ENCODE data around the gene GTF2A1L.

DNA sequence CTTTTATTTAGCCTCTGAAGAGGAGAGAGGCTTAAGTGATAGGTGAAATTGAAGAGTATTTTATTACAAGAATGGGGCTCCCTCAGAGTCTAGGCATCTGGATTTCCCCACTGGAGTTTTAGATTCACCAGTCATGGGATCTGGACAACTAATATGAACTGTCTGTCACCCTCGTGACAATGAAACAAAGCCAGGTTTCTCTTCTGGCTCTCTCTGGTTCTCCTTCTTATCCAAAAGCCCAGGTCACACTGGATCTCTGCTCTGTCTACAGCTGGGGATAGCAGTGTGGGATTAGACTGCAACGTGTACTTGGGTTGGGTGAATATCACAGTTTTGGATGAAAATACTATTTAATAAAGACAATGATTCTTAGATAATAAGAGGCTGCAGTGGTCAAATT, 106.6 kb downstream of the GTF2A1L start:
- TF ChIP-seq, protein P1, sequence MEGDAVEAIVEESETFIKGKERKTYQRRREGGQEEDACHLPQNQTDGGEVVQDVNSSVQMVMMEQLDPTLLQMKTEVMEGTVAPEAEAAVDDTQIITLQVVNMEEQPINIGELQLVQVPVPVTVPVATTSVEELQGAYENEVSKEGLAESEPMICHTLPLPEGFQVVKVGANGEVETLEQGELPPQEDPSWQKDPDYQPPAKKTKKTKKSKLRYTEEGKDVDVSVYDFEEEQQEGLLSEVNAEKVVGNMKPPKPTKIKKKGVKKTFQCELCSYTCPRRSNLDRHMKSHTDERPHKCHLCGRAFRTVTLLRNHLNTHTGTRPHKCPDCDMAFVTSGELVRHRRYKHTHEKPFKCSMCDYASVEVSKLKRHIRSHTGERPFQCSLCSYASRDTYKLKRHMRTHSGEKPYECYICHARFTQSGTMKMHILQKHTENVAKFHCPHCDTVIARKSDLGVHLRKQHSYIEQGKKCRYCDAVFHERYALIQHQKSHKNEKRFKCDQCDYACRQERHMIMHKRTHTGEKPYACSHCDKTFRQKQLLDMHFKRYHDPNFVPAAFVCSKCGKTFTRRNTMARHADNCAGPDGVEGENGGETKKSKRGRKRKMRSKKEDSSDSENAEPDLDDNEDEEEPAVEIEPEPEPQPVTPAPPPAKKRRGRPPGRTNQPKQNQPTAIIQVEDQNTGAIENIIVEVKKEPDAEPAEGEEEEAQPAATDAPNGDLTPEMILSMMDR (IDR thresholded peaks at IDR 0.05; ENCODE audit: low read depth, low read length, missing input control): no peak
- TF ChIP-seq EGR1 (IDR thresholded peaks at IDR 0.05; ENCODE audit: low read depth in 2 of 2) (no peak), TAF1 (conservative IDR thresholded peaks at IDR 0.05) (no peak)
- TF ChIP-seq, protein P2, sequence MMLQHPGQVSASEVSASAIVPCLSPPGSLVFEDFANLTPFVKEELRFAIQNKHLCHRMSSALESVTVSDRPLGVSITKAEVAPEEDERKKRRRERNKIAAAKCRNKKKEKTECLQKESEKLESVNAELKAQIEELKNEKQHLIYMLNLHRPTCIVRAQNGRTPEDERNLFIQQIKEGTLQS (IDR thresholded peaks at IDR 0.05): no peak
- TF ChIP-seq, protein P3, sequence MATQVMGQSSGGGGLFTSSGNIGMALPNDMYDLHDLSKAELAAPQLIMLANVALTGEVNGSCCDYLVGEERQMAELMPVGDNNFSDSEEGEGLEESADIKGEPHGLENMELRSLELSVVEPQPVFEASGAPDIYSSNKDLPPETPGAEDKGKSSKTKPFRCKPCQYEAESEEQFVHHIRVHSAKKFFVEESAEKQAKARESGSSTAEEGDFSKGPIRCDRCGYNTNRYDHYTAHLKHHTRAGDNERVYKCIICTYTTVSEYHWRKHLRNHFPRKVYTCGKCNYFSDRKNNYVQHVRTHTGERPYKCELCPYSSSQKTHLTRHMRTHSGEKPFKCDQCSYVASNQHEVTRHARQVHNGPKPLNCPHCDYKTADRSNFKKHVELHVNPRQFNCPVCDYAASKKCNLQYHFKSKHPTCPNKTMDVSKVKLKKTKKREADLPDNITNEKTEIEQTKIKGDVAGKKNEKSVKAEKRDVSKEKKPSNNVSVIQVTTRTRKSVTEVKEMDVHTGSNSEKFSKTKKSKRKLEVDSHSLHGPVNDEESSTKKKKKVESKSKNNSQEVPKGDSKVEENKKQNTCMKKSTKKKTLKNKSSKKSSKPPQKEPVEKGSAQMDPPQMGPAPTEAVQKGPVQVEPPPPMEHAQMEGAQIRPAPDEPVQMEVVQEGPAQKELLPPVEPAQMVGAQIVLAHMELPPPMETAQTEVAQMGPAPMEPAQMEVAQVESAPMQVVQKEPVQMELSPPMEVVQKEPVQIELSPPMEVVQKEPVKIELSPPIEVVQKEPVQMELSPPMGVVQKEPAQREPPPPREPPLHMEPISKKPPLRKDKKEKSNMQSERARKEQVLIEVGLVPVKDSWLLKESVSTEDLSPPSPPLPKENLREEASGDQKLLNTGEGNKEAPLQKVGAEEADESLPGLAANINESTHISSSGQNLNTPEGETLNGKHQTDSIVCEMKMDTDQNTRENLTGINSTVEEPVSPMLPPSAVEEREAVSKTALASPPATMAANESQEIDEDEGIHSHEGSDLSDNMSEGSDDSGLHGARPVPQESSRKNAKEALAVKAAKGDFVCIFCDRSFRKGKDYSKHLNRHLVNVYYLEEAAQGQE (IDR thresholded peaks at IDR 0.05): no peak
